HepG2 (cell line): ENCODE results near the gene SKP2. TPM values are rescaled to one million over a fixed set of nuclear protein-coding genes. Genes with fewer than 3 reads are reported as not detected.

ENCODE experiments used
- EHMT2 ChIP-seq: fragments of 200-600 bp; sonication (generic); IDR thresholded peaks from 2 replicates; pipeline ENCODE4 v1.7.0; 2017; ENCODE audit warnings: antibody characterized with exemption, low read depth, low read length, borderline replicate concordance
- ERF ChIP-seq: IDR thresholded peaks from 2 replicates; pipeline ENCODE4 v1.6.1; 2018; ENCODE audit warnings: missing biosample characterization, missing genetic modification reagents
- FOSL2 ChIP-seq: sonication (generic); formaldehyde crosslinking; IDR thresholded peaks from 2 replicates; pipeline ENCODE4 v1.4.0; 2020; ENCODE audit warnings: missing genetic modification reagents
- HMGA1 ChIP-seq: sonication (generic); formaldehyde crosslinking; conservative IDR thresholded peaks from 2 replicates; pipeline ENCODE4 v1.4.0; 2020; ENCODE audit warnings: missing genetic modification reagents
- HOXD1 ChIP-seq: sonication (generic); formaldehyde crosslinking; IDR thresholded peaks from 2 replicates; pipeline ENCODE4 v1.5.0; 2020; ENCODE audit warnings: missing genetic modification reagents
- KAT8 ChIP-seq: IDR thresholded peaks from 2 replicates; pipeline ENCODE4 v1.6.1; 2016; ENCODE audit warnings: missing genetic modification reagents, missing compliant biosample characterization
- MIER3 ChIP-seq: IDR thresholded peaks from 2 replicates; pipeline ENCODE4 v1.6.1; 2016; ENCODE audit warnings: missing compliant biosample characterization, borderline replicate concordance
- NR2F1 ChIP-seq, 2 experiments: fragments of 450-650 bp in 1 of 2; formaldehyde crosslinking in 1 of 2; IDR thresholded peaks; 2 replicates each; pipeline versions ENCODE4 v1.5.0 to v1.6.1; 2016 to 2020; ENCODE audit warnings: mild to moderate bottlenecking in 1 of 2, missing compliant biosample characterization in 1 of 2, missing genetic modification reagents in 1 of 2, moderate library complexity in 1 of 2
- SMAD3 ChIP-seq: sonication (generic); formaldehyde crosslinking; IDR thresholded peaks from 2 replicates; pipeline ENCODE4 v1.4.0; 2020; ENCODE audit warnings: missing genetic modification reagents
- SOX6 ChIP-seq, 2 experiments: fragments of 450-650 bp in 1 of 2; sonication (generic) in 1 of 2; formaldehyde crosslinking in 1 of 2; IDR thresholded peaks; 2 replicates each; pipeline versions ENCODE4 v1.4.0 to v1.6.1; 2017 to 2020; ENCODE audit warnings: antibody characterized with exemption in 1 of 2, mild to moderate bottlenecking in 1 of 2, missing genetic modification reagents in 1 of 2
- TBX3 ChIP-seq: fragments of 450-650 bp; IDR thresholded peaks from 2 replicates; pipeline ENCODE4 v1.6.1; 2017; ENCODE audit warnings: antibody characterized with exemption, mild to moderate bottlenecking, inconsistent platforms, borderline replicate concordance
- TCF12 ChIP-seq, 2 experiments: fragments of 450-650 bp in 1 of 2; sonication (generic) in 1 of 2; formaldehyde crosslinking in 1 of 2; IDR thresholded peaks; 2 replicates each; pipeline versions ENCODE4 v1.6.1 to v1.8.0; 2017 to 2022; ENCODE audit warnings: antibody characterized with exemption in 1 of 2, mild to moderate bottlenecking in 1 of 2, missing genetic modification reagents in 1 of 2, moderate library complexity in 1 of 2
- ZNF652 ChIP-seq: IDR thresholded peaks from 2 replicates; pipeline ENCODE4 v1.6.1; 2016; ENCODE audit warnings: low read depth, borderline replicate concordance
- polyA plus RNA-seq, 8 experiments: library from polyadenylated mRNA; depleted of rRNA in 3 of 8; stranded (reverse) in 7 of 8; unstranded in 1 of 8; fragments of >200 nt; fragmentation: Illumina TruSeq in 4 of 8; extraction: Trizol in 4 of 8; gene quantifications; 2 replicates each; pipeline versions ENCODE4 v1.2.1 to v1.2.3, GENCODE V29; 2011 to 2016; ENCODE audit warnings: low read depth in 4 of 8, missing spikeins in 1 of 8, mixed read lengths in 1 of 8; ENCODE audit not compliant: insufficient read depth in 1 of 8
- total RNA-seq, 5 experiments: library from RNA; depleted of rRNA; stranded (reverse); fragments of >200 nt; fragmentation: Illumina TruSeq; extraction: Trizol; gene quantifications; 2 replicates each; pipeline ENCODE4 v1.2.3, GENCODE V29; 2016; ENCODE audit warnings: low read depth in 1 of 5
- TF ChIP-seq, protein P1 (sequence below): IDR thresholded peaks from 2 replicates; pipeline ENCODE4 v1.6.1; 2016; ENCODE audit warnings: low read depth, missing genetic modification reagents, missing compliant biosample characterization
- TF ChIP-seq, protein P2 (sequence below): sonication (generic); formaldehyde crosslinking; IDR thresholded peaks from 2 replicates; pipeline ENCODE4 v1.4.0; 2020; ENCODE audit warnings: missing genetic modification reagents, borderline replicate concordance
- TF ChIP-seq, protein P3 (sequence below): sonication (generic); formaldehyde crosslinking; IDR thresholded peaks from 2 replicates; pipeline ENCODE4 v1.4.0; 2020; ENCODE audit warnings: missing genetic modification reagents
- TF ChIP-seq, protein P4 (sequence below): sonication (generic); formaldehyde crosslinking; IDR thresholded peaks from 2 replicates; pipeline ENCODE4 v1.4.0; 2020; ENCODE audit warnings: missing genetic modification reagents, mild to moderate bottlenecking, borderline replicate concordance

The SKP2 gene
- total and polyA plus RNA-seq, 2 of the 13 experiments (the other 11 are each of a cell fraction or from before 2014, with no cell fraction given) = 29.6 to 84.1 TPM

DNA sequence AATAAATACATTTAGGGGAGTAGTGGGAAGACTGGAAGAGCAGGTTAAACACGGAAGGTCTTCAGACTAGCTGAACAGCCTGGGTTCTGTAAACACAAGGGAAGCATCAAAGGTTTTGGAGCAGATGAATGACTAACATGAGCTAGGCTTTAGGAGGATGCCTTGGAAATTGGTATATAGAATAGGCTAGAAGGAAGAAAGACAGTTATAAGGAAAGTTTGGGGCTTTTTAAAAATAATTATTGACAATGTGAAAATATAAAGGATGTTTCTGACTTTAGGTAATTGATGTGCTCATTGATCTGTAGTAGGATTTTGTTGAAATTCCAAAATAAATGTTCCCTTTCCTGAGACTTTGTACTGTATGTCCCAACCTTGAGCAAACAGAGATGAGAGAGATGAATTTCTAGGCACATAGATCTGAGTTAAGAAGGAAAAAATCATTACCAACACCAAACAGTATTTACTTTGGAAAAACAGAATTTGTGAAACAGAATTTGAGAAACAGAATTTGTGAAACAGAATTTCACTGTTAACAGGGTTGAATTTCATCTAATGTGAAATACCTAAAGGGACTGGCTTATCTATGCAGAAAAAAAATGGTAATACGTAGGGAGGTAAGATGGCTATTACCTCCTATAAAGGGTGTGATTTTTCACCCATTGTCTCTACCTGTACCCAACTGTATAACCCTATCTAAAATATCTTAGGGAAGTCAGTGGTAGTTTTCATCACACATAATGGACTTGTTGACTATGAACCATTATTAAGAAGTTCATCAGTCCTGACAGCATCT is 28.8 kb downstream of the SKP2 start (continued):
- TF ChIP-seq, protein P1, sequence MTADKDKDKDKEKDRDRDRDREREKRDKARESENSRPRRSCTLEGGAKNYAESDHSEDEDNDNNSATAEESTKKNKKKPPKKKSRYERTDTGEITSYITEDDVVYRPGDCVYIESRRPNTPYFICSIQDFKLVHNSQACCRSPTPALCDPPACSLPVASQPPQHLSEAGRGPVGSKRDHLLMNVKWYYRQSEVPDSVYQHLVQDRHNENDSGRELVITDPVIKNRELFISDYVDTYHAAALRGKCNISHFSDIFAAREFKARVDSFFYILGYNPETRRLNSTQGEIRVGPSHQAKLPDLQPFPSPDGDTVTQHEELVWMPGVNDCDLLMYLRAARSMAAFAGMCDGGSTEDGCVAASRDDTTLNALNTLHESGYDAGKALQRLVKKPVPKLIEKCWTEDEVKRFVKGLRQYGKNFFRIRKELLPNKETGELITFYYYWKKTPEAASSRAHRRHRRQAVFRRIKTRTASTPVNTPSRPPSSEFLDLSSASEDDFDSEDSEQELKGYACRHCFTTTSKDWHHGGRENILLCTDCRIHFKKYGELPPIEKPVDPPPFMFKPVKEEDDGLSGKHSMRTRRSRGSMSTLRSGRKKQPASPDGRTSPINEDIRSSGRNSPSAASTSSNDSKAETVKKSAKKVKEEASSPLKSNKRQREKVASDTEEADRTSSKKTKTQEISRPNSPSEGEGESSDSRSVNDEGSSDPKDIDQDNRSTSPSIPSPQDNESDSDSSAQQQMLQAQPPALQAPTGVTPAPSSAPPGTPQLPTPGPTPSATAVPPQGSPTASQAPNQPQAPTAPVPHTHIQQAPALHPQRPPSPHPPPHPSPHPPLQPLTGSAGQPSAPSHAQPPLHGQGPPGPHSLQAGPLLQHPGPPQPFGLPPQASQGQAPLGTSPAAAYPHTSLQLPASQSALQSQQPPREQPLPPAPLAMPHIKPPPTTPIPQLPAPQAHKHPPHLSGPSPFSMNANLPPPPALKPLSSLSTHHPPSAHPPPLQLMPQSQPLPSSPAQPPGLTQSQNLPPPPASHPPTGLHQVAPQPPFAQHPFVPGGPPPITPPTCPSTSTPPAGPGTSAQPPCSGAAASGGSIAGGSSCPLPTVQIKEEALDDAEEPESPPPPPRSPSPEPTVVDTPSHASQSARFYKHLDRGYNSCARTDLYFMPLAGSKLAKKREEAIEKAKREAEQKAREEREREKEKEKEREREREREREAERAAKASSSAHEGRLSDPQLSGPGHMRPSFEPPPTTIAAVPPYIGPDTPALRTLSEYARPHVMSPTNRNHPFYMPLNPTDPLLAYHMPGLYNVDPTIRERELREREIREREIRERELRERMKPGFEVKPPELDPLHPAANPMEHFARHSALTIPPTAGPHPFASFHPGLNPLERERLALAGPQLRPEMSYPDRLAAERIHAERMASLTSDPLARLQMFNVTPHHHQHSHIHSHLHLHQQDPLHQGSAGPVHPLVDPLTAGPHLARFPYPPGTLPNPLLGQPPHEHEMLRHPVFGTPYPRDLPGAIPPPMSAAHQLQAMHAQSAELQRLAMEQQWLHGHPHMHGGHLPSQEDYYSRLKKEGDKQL (CRISPR knock-in tag) = peak; percentile 85
- TF ChIP-seq HMGA1 = no peak
- TF ChIP-seq MIER3 (CRISPR knock-in tag) = peak; percentile 44; the same call in 1 of the 2 replicates
- TF ChIP-seq FOSL2 = peak; percentile 21; the same call in 1 of the 2 replicates
- peak; percentile 70 for TF ChIP-seq SMAD3 (CRISPR knock-in tag)
- TF ChIP-seq ZNF652 (CRISPR knock-in tag) = peak; percentile 10; the same call in 1 of the 2 replicates
- peak; percentile 74 for TF ChIP-seq HOXD1 (CRISPR knock-in tag)
- no peak for TF ChIP-seq SOX6 (IDR thresholded peaks at IDR 0.05)
- peak; percentile 83 for TF ChIP-seq SOX6 (CRISPR knock-in tag; IDR thresholded peaks at IDR 0.05)
- TF ChIP-seq EHMT2 = peak; percentile 32; the same call in 1 of the 2 replicates
- TF ChIP-seq KAT8 = peak; percentile 64; the same call in 1 of the 2 replicates
- TF ChIP-seq, protein P2, sequence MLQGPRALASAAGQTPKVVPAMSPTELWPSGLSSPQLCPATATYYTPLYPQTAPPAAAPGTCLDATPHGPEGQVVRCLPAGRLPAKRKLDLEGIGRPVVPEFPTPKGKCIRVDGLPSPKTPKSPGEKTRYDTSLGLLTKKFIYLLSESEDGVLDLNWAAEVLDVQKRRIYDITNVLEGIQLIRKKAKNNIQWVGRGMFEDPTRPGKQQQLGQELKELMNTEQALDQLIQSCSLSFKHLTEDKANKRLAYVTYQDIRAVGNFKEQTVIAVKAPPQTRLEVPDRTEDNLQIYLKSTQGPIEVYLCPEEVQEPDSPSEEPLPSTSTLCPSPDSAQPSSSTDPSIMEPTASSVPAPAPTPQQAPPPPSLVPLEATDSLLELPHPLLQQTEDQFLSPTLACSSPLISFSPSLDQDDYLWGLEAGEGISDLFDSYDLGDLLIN (CRISPR knock-in tag) = no peak
- peak; percentile 87 for TF ChIP-seq TBX3
- TF ChIP-seq, protein P3, sequence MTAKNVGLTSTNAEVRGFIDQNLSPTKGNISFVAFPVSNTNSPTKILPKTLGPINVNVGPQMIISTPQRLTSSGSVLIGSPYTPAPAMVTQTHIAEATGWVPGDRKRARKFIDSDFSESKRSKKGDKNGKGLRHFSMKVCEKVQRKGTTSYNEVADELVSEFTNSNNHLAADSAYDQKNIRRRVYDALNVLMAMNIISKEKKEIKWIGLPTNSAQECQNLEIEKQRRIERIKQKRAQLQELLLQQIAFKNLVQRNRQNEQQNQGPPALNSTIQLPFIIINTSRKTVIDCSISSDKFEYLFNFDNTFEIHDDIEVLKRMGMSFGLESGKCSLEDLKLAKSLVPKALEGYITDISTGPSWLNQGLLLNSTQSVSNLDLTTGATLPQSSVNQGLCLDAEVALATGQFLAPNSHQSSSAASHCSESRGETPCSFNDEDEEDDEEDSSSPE (CRISPR knock-in tag) = 0 out of 2 replicates have a peak, but pooled peaks have one; percentile 16
- TF ChIP-seq ERF = peak; percentile 67; the same call in 1 of the 2 replicates
- TF ChIP-seq, protein P4, sequence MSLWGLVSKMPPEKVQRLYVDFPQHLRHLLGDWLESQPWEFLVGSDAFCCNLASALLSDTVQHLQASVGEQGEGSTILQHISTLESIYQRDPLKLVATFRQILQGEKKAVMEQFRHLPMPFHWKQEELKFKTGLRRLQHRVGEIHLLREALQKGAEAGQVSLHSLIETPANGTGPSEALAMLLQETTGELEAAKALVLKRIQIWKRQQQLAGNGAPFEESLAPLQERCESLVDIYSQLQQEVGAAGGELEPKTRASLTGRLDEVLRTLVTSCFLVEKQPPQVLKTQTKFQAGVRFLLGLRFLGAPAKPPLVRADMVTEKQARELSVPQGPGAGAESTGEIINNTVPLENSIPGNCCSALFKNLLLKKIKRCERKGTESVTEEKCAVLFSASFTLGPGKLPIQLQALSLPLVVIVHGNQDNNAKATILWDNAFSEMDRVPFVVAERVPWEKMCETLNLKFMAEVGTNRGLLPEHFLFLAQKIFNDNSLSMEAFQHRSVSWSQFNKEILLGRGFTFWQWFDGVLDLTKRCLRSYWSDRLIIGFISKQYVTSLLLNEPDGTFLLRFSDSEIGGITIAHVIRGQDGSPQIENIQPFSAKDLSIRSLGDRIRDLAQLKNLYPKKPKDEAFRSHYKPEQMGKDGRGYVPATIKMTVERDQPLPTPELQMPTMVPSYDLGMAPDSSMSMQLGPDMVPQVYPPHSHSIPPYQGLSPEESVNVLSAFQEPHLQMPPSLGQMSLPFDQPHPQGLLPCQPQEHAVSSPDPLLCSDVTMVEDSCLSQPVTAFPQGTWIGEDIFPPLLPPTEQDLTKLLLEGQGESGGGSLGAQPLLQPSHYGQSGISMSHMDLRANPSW (CRISPR knock-in tag) = peak; percentile 84; the same call in 1 of the 2 replicates
- 0 out of 4 replicates have a peak, but pooled peaks of 1 of the 2 experiments have one; percentile 16 for TF ChIP-seq NR2F1 (CRISPR knock-in tag; IDR thresholded peaks at IDR 0.05)
- TF ChIP-seq TCF12 (IDR thresholded peaks at IDR 0.05) = no peak
- peak; percentile 91; the same call in 1 of the 2 replicates for TF ChIP-seq TCF12 (CRISPR knock-in tag; IDR thresholded peaks at IDR 0.05)
